HG03432 (cell line): ENCODE data around the gene ZBTB42.
"Not testable (repeated sequence)": the region's sequence is repeated elsewhere in the genome, so short reads cannot be mapped to it uniquely, and the experiment has no call there.

Source experiments
- ATAC-seq: cut with Tn5 transposase; IDR thresholded peaks from one replicate; pipeline ENCODE4 v1.9.1; 2021; ENCODE audit warnings: mild to moderate bottlenecking, moderate library complexity; ENCODE audit not compliant: unreplicated experiment

ZBTB42 gene

GRCh38 chr14:104805941-104806624 lies 5.2 kb downstream of the ZBTB42 start:
- ATAC-seq, result no peak

GRCh38 chr14:104806625-104807465 lies 5.9 kb downstream of the ZBTB42 start:
- ATAC-seq, result no peak

GRCh38 chr14:104808456-104808855 lies 7.6 kb downstream of the ZBTB42 start:
- ATAC-seq, result no peak

GRCh38 chr14:104810316-104810715 lies 9.4 kb downstream of the ZBTB42 start:
- no peak for ATAC-seq

- no peak for ATAC-seq
Observed at GRCh38 chr14:104813286-104813685, 12.4 kb downstream of the ZBTB42 start.

- ATAC-seq, result not testable (repeated sequence)
Observed at GRCh38 chr14:104814701-104815100, 13.8 kb downstream of the ZBTB42 start.

- no peak for ATAC-seq
Observed at GRCh38 chr14:104816616-104816884, 15.6 kb downstream of the ZBTB42 start.

- no peak for ATAC-seq
Observed at GRCh38 chr14:104817930-104818713, 17.2 kb downstream of the ZBTB42 start.

GRCh38 chr14:104818714-104819161 lies 17.8 kb downstream of the ZBTB42 start:
- no peak for ATAC-seq

GRCh38 chr14:104819361-104819781 lies 18.5 kb downstream of the ZBTB42 start:
- ATAC-seq, result no peak

- ATAC-seq, result no peak
Observed at GRCh38 chr14:104820669-104821228, 19.8 kb downstream of the ZBTB42 start.

- ATAC-seq, result no peak
Observed at GRCh38 chr14:104821229-104821945, 20.5 kb downstream of the ZBTB42 start.

- ATAC-seq, result no peak
Observed at GRCh38 chr14:104821971-104822608, 21.2 kb downstream of the ZBTB42 start.

GRCh38 chr14:104822821-104823615 lies 22.1 kb downstream of the ZBTB42 start:
- ATAC-seq, result no peak

GRCh38 chr14:104824353-104824997 lies 23.6 kb downstream of the ZBTB42 start:
- ATAC-seq, result no peak

GRCh38 chr14:104826189-104826860 lies 25.4 kb downstream of the ZBTB42 start:
- ATAC-seq, result peak; percentile 85

GRCh38 chr14:104826861-104827176 lies 25.9 kb downstream of the ZBTB42 start:
- ATAC-seq, result no peak
